Measurements from ENCODE around the gene TMEM117.

Gene TMEM117

DNA sequence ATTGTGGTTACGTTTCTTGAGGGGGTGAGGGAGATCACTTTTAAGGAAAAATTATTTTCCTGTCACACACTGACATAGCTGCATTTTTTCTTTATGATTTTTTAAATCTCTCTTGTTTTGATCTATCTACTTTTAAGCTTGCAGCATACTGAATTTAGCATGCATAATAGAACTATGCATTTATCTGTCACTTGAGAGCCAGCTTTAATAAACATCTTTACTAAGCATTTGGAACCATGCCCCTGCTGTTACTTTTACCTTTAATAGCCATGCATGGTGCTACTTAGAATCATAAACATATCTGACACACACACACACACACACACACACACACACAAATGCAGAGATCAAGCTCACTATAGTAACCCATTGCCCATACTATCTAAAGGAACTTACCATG, 554.0 kb downstream of the TMEM117 start:
- DNase-seq, result no peak

- DNase-seq, result no peak
Observed at GRCh38 chr12:44397631-44398030, 561.8 kb downstream of the TMEM117 start.

DNA sequence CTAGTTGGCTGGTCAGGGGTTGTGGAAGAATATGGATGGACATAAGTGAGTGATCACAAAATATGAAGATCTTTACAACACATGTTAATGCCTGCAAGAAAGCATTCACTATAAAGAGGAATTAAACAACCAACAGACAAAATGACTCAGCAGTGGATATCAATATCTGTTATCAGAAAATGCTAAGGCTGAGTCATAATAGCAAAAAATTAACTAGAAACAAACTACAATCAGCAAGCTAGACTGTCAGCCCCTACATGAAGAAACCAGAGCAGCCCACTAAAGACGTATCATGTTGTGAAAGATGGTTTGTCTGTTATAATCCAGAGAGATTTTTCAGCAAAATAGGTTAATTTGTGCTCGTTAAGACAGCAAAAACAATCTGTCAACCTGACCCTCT, 567.3 kb downstream of the TMEM117 start:
- no peak for DNase-seq

DNA sequence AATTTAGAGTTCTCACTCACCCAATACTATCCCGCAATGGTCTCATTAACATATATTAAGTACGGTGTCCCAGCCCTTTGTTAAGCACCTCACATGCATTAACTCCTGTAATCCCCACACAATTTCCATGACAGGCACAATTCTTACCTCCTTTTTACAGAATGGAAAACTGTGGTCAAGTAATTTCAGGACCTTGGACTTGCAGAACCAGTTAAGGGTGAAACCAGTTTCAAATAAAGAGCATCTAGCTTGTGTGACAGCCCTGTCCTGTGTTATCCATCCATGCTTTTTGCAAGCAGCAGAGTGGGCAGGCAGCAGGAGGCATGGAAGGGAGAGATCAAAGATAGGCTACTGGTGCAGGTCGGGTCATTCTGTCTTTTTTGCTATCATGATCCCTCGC, 569.4 kb downstream of the TMEM117 start:
- DNase-seq, result no peak

DNA sequence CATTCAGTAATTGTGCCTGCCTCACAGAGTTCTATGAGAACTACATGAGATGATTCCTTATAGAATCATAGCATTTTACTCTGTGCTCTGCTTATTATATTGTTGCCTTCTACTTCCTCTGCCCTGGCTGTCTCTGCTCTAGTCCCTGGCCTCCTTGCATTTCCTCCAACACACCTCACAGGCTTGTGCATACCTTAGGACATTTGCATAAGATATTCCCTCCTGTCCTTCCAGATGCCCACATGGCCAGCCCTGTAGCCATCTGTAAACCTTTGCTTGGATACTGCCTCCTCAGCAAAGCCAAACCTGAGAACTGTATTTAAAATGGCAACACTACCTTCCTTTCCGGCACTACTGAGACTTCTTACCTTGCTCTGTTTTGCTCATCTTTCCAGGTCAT, 586.7 kb downstream of the TMEM117 start:
- DNase-seq, result no peak

- no peak for DNase-seq
Observed at GRCh38 chr12:44428825-44429224, 592.9 kb downstream of the TMEM117 start.

DNA sequence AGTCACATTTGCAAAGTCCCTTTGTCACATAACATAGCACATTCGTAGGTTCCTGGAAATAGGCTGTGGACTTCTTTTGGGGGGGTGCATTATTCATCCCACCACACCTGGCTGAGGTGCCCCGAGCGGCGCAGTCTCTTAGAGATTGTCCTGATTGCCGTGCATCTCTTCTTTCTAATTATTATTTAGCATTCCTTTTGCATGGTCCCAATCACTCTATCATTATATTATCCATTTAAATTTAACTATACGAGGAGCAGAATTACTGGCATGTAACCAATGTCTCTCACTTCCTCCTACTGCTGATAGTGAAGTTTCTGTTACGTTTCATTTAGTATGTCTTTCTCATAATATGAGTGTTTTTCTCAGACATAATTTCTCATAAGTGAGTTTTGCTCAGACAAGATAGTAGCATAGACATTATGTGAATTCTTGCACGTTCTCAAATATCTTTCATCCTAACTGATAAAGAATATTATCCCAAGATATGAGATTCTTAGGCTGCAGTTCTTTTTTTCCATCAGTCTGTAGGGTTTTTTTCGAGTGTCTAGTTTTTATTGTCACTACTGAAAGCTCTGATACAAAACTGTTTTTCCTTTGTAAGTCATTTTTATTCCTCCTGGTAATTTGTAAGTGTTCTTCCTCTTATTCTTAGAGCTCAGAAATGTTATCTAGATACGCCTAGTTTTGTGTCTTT, 595.9 kb downstream of the TMEM117 start:
- no peak for DNase-seq

DNA sequence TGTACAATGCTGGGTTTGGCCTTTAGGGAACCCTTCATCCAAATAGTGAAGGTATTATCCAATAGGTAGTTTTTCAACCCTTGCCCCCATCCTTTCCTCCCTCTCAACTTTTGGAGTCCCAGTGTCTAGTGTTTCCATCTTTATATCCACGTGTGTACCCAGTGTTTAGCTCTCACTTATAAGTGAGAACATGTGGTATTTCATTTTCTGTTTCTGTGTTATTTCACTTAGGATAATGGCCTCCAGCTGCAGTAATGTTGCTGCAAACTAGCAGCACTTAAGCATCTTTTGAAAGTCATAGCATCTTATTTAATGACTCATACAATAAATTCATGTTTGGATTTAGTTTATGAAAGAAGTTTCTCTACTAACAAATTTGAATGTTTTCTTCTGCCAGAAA, 597.8 kb downstream of the TMEM117 start:
- DNase-seq, result no peak

- no peak for DNase-seq
Observed at GRCh38 chr12:44436756-44437155, 600.9 kb downstream of the TMEM117 start.
